ENCODE measurements around the gene ALDH3B2.

The ALDH3B2 gene

DNA sequence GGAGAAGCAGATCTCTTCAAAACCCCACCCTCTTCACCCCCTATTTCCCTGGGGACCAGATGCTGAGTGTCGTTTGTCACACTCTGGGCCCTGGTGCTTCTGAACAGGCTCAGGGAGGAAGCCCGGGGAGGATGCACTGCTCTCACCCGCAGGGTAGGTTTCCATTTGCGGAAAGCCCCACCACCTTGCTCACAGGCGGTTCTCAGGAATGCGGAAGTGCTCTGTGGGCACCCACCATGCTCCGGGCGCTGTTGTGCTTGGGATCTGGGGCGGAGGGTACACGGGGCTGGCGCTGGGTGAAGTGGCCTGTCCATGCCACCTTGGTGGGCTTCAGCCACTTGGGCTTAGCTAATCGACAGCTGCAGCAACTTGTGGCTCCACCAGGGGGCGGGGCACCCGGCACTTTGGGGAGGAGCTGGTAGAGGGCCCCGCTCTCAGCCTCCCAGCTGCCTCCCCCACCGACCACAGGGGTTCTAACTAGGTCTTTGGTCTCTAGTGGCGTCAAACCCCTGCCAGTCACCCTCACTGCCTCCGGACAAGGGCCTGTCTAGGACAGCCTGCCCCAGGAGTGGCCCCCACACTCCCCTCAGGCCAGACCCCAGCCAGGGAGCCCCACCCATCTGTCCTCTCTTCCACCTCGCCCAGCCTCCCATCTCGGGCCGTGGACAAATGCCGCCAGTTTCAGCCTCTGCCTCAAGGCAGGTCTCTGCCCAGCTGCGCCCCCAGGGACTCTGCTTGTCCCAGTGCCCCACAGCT, 60.3 kb downstream of the ALDH3B2 start:
- no peak for DNase-seq (ENCODE audit: low spot score)

DNA sequence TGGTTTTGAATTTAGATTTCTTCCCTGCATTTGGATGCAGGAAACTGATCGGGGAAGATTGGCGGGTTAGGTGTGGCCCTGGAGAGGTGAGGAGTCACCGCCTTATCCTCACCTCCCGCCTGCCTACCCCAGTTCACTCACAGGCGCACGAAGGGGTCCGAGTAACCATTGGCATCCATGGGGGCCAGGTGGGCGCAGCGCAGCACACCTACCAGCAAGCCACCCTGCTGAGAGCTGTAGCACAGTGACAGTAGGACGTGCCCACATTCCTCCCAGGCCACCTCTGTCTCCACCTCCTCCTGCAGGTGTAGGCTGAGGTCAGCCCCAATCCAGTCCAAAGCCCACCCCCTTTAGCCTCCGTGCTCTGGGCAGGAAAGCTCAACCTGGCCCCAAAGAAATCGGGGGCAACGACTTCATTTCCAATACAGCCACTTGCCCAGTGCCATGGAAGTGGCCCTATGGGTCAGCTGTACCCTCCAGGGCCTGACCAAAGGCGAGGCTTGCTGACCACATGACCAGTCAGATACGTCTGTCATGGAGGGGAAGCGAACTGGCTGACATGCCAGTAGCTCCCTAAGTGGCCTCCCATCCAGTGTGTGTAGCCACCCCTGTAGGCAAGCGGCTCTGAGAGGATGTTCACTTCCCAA, 61.0 kb downstream of the ALDH3B2 start:
- no peak for DNase-seq (ENCODE audit: low spot score)

DNA sequence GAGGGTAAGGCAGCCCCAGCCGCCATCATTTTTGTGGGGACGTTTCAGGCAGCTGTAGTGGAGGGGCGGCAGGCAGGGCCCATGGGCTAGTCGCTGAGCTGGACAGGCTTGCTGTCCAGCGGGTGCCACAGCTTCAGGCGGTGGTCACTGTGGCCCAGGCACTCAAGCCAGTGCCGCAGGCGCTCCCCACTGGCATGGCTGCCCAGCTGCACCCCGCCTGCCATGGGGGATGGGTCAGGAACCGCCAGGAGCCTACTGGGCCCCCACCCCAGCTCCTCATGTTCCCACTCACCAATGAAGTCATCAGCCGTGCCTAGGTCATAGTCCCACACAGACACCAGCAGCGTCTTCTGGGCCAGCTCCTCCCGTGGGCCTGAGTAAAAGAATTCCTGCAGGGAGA, 61.7 kb downstream of the ALDH3B2 start:
- DNase-seq (ENCODE audit: low spot score): no peak
